ENCODE data around the gene FAM135A. TPM values are rescaled to one million over a fixed set of nuclear protein-coding genes. Genes with fewer than 3 reads are reported as not detected.
"Not testable (repeated sequence)": the region's sequence is repeated elsewhere in the genome, so short reads cannot be mapped to it uniquely, and the experiment has no call there.

FAM135A gene
- total RNA-seq, 4 donors from 2014 or later = 17.1 to 99.5 (median 35.8) TPM

GRCh38 chr6:70436320-70436719 is 23.0 kb downstream of the FAM135A start:
- H3K27ac ChIP-seq = no peak overlapping the region
- DNase-seq = no peak
- no peaks in the 10 kb centered on the region for H3K27me3 ChIP-seq
- TF ChIP-seq CTCF (IDR thresholded peaks at IDR 0.05) (no peak), POLR2A (IDR thresholded peaks at IDR 0.05) (no peak)
- intact Hi-C loops (cut with DNase I; ENCODE audit: low total_unique reads) = no loop called here
- no peaks in the 10 kb centered on the region for H3K36me3 ChIP-seq
- no peaks in the 10 kb centered on the region for H3K4me1 ChIP-seq
- H3K9me3 ChIP-seq = no peaks in the 10 kb centered on the region
- no peak overlapping the region for H3K4me3 ChIP-seq

- DNase-seq = no peak
- H3K9me3 ChIP-seq = no peaks in the 10 kb centered on the region
- no peak overlapping the region for H3K27ac ChIP-seq
- TF ChIP-seq POLR2A (IDR thresholded peaks at IDR 0.05) = no peak
- TF ChIP-seq CTCF (IDR thresholded peaks at IDR 0.05) = no peak
- H3K27me3 ChIP-seq = no peaks in the 10 kb centered on the region
- intact Hi-C loops (cut with DNase I; ENCODE audit: low total_unique reads) = no loop called here
- no peak overlapping the region for H3K4me3 ChIP-seq
- H3K4me1 ChIP-seq = no peaks in the 10 kb centered on the region
- no peaks in the 10 kb centered on the region for H3K36me3 ChIP-seq
Observed at GRCh38 chr6:70445001-70445400, 31.7 kb downstream of the FAM135A start.

- H3K9me3 ChIP-seq; H3K4me1 ChIP-seq; H3K36me3 ChIP-seq; intact Hi-C loops (cut with DNase I; ENCODE audit: low total_unique reads); DNase-seq; H3K4me3 ChIP-seq; H3K27me3 ChIP-seq; H3K27ac ChIP-seq: not testable (repeated sequence)
Observed at GRCh38 chr6:70447343-70448070, 34.2 kb downstream of the FAM135A start.

- H3K4me1 ChIP-seq; H3K27ac ChIP-seq; H3K4me3 ChIP-seq; DNase-seq; H3K36me3 ChIP-seq; intact Hi-C loops (cut with DNase I; ENCODE audit: low total_unique reads); H3K9me3 ChIP-seq; H3K27me3 ChIP-seq: not testable (repeated sequence)
Observed at GRCh38 chr6:70453899-70454298, 40.6 kb downstream of the FAM135A start.

- Histone ChIP-seq H3K4me1 (no peaks in the 10 kb centered on the region), H3K4me3 (no peak overlapping the region), H3K27me3 (no peaks in the 10 kb centered on the region), H3K36me3 (no peaks in the 10 kb centered on the region), H3K9me3 (no peaks in the 10 kb centered on the region), H3K27ac (no peak overlapping the region)
- no peak for DNase-seq
- TF ChIP-seq POLR2A (IDR thresholded peaks at IDR 0.05) (no peak), CTCF (IDR thresholded peaks at IDR 0.05) (no peak)
- intact Hi-C loops (cut with DNase I; ENCODE audit: low total_unique reads) = no loop called here
Observed at GRCh38 chr6:70456735-70457134, 43.4 kb downstream of the FAM135A start.

GRCh38 chr6:70459235-70459634 is 45.9 kb downstream of the FAM135A start:
- no peaks in the 10 kb centered on the region for H3K27me3 ChIP-seq
- DNase-seq = no peak
- H3K4me1 ChIP-seq = no peaks in the 10 kb centered on the region
- no peaks in the 10 kb centered on the region for H3K9me3 ChIP-seq
- no peaks in the 10 kb centered on the region for H3K36me3 ChIP-seq
- H3K27ac ChIP-seq = no peak overlapping the region
- intact Hi-C loops (cut with DNase I; ENCODE audit: low total_unique reads) = no loop called here
- TF ChIP-seq POLR2A (IDR thresholded peaks at IDR 0.05) (no peak), CTCF (IDR thresholded peaks at IDR 0.05) (no peak)
- no peak overlapping the region for H3K4me3 ChIP-seq

GRCh38 chr6:70459699-70460098 is 46.4 kb downstream of the FAM135A start:
- intact Hi-C loops (cut with DNase I; ENCODE audit: low total_unique reads); H3K4me1 ChIP-seq; H3K4me3 ChIP-seq; DNase-seq; H3K9me3 ChIP-seq; H3K27me3 ChIP-seq; H3K36me3 ChIP-seq; H3K27ac ChIP-seq: not testable (repeated sequence)

Measured in uterus (tissue), 4 donors.